HCT116 (cell line): ENCODE results near the gene HINT2. TPM values are rescaled to one million over a fixed set of nuclear protein-coding genes. Genes with fewer than 3 reads are reported as not detected.

Experiments used
- ATAC-seq: fragments of 200-7000 bp; cut with Tn5 transposase; 2 replicates; pipeline ENCODE4 v1.9.1; 2020; ENCODE audit warnings: mild to moderate bottlenecking, moderate library complexity
- BruUV-seq: library from RNA; stranded (reverse); fragments of 400-500 nt; replicated peaks from 2 replicates; lab custom pipeline; 2021; lab: Mats Ljungman, UMichigan
- CTCF ChIA-PET: fragments of 300-600 bp; sonication (Branson Sonifier 250); formaldehyde crosslinking; loops from one replicate; lab custom pipeline; 2021; ENCODE audit warnings: antibody characterized with exemption; lab: Charles Lee
- POLR2A ChIA-PET: fragments of 300-600, 350-600 bp; sonication (Branson Sonifier 250); formaldehyde crosslinking; loops from one replicate; lab custom pipeline; 2021; ENCODE audit warnings: antibody characterized with exemption; lab: Charles Lee
- RAD21 ChIA-PET, 2 experiments: fragments of 300-600 bp; sonication (Branson Sonifier 250); formaldehyde crosslinking; loops; one replicate each; lab custom pipeline; 2023; ENCODE audit warnings: low total read pairs in 2 of 2; ENCODE audit not compliant: uncharacterized antibody in 2 of 2, unreplicated experiment in 2 of 2, low non-redundant PET in 1 of 2; lab: Charles Lee
- DNase-seq: peaks from one replicate; pipeline ENCODE4 v3.0.0-alpha.2; 2010; ENCODE audit warnings: low read depth, low spot score
- H2AFZ ChIP-seq: fragments of 200-600 bp; shearing (Covaris generic), sonication (generic); 2 replicates; pipeline ENCODE4 v1.6.1; 2017; ENCODE audit warnings: low read depth, mixed run types, mixed read lengths, antibody characterized with exemption, low read length; ENCODE audit not compliant: poor library complexity, severe bottlenecking
- H3K27ac ChIP-seq: 2 replicates; pipeline ENCODE4 v1.5.1; 2012; ENCODE audit warnings: low read depth, low read length
- H3K27me3 ChIP-seq: fragments of 200-600 bp; sonication (generic); 2 replicates; pipeline ENCODE4 v1.6.1; 2016; ENCODE audit warnings: mixed run types, low read length, mixed read lengths; ENCODE audit not compliant: insufficient read depth
- H3K36me3 ChIP-seq, 2 experiments: fragments of 200-500 bp in 1 of 2; fragments of 200-600 bp in 1 of 2; sonication (Bioruptor generic) in 1 of 2; sonication (generic) in 1 of 2; 2 replicates each; pipeline versions ENCODE4 v1.5.1 to v1.6.1; 2014 to 2016; ENCODE audit warnings: low read length in 2 of 2, inconsistent platforms in 1 of 2, mixed read lengths in 1 of 2, mixed run types in 1 of 2; ENCODE audit not compliant: insufficient read depth in 2 of 2, control insufficient read depth in 1 of 2
- H3K4me1 ChIP-seq, 2 experiments: fragments of 200-600 bp in 1 of 2; sonication (generic) in 1 of 2; 2 replicates each; pipeline versions ENCODE4 v1.5.1 to v1.6.1; 2012 to 2017; ENCODE audit warnings: low read length in 2 of 2, inconsistent platforms in 1 of 2, mild to moderate bottlenecking in 1 of 2, mixed read lengths in 1 of 2, mixed run types in 1 of 2, moderate library complexity in 1 of 2; ENCODE audit not compliant: insufficient read depth in 2 of 2, control insufficient read depth in 1 of 2
- H3K4me2 ChIP-seq: fragments of 200-600 bp; sonication (generic); 2 replicates; pipeline ENCODE4 v1.6.1; 2017; ENCODE audit warnings: mixed run types, low read length, mixed read lengths
- H3K4me3 ChIP-seq, 2 experiments: fragments of 200-600 bp in 1 of 2; sonication (generic) in 1 of 2; replicated peaks in 1 of 2; 2 replicates each; pipeline ENCODE4 v1.5.1; 2011 to 2016; ENCODE audit warnings: low read length in 2 of 2, control low read depth in 1 of 2, low read depth in 1 of 2, mild to moderate bottlenecking in 1 of 2, mixed read lengths in 1 of 2, mixed run types in 1 of 2
- H3K79me2 ChIP-seq: fragments of 200-600 bp; sonication (generic); 2 replicates; pipeline ENCODE4 v1.6.1; 2017; ENCODE audit warnings: mild to moderate bottlenecking, mixed run types, low read length, moderate library complexity, mixed read lengths; ENCODE audit not compliant: insufficient read depth
- H3K9ac ChIP-seq: fragments of 200-600 bp; sonication (generic); 2 replicates; pipeline ENCODE4 v1.6.1; 2016; ENCODE audit warnings: low read length, mixed read lengths
- H3K9me2 ChIP-seq: fragments of 200-600 bp; sonication (generic), shearing (Covaris generic); 2 replicates; pipeline ENCODE4 v1.6.1; 2017; ENCODE audit warnings: mixed run types, mild to moderate bottlenecking, moderate library complexity; ENCODE audit not compliant: insufficient read depth
- H3K9me3 ChIP-seq, 2 experiments: fragments of 200-500 bp in 1 of 2; fragments of 200-600 bp in 1 of 2; sonication (Bioruptor generic) in 1 of 2; sonication (generic) in 1 of 2; 2 replicates each; pipeline ENCODE4 v1.6.1; 2014 to 2017; ENCODE audit warnings: low read length in 2 of 2, mixed read lengths in 2 of 2, inconsistent platforms in 1 of 2, low read depth in 1 of 2, mild to moderate bottlenecking in 1 of 2, mixed run types in 1 of 2, moderate library complexity in 1 of 2; ENCODE audit not compliant: control insufficient read depth in 1 of 2, insufficient read depth in 1 of 2
- H4K20me1 ChIP-seq: fragments of 200-600 bp; sonication (generic), shearing (Covaris generic); 2 replicates; pipeline ENCODE4 v1.6.1; 2017; ENCODE audit warnings: mixed run types, mild to moderate bottlenecking, moderate library complexity; ENCODE audit not compliant: insufficient read depth
- ATF3 ChIP-seq: IDR thresholded peaks from 2 replicates; pipeline ENCODE4 v1.6.1; 2012
- CBX3 ChIP-seq: IDR thresholded peaks from 2 replicates; pipeline ENCODE4 v1.6.1; 2012; ENCODE audit warnings: low read depth
- CTCF ChIP-seq, 3 experiments: fragments of 200-600 bp in 1 of 3; sonication (generic) in 1 of 3; IDR thresholded peaks in 2 of 3; conservative IDR thresholded peaks in 1 of 3; 2 replicates each; pipeline ENCODE4 v1.5.1; 2012 to 2017; ENCODE audit warnings: low read depth in 2 of 3, low read length in 2 of 3, antibody characterized with exemption in 1 of 3, borderline replicate concordance in 1 of 3, control low read depth in 1 of 3, mild to moderate bottlenecking in 1 of 3, mixed read lengths in 1 of 3, mixed run types in 1 of 3, moderate library complexity in 1 of 3; ENCODE audit not compliant: insufficient read depth in 1 of 3
- EGR1 ChIP-seq: IDR thresholded peaks from 2 replicates; pipeline ENCODE4 v1.6.1; 2012; ENCODE audit warnings: low read depth
- EZH2phosphoT487 ChIP-seq: fragments of 200-600 bp; IDR thresholded peaks from 2 replicates; pipeline ENCODE4 v1.6.1; 2018; ENCODE audit warnings: antibody characterized with exemption, borderline replicate concordance
- FOSL1 ChIP-seq: IDR thresholded peaks from 2 replicates; pipeline ENCODE4 v1.6.1; 2012; ENCODE audit warnings: low read depth
- JUND ChIP-seq: IDR thresholded peaks from 2 replicates; pipeline ENCODE4 v1.6.1; 2012
- MAX ChIP-seq: IDR thresholded peaks from 2 replicates; pipeline ENCODE4 v1.6.1; 2012
- POLR2A ChIP-seq: IDR thresholded peaks from 2 replicates; pipeline ENCODE4 v1.7.0; 2011; ENCODE audit warnings: borderline replicate concordance; ENCODE audit not compliant: insufficient read depth, insufficient read length; ENCODE audit errors: extremely low read depth
- POLR2AphosphoS5 ChIP-seq: IDR thresholded peaks from 2 replicates; pipeline ENCODE4 v1.6.1; 2011; ENCODE audit warnings: mild to moderate bottlenecking, low read depth, low read length, moderate library complexity
- REST ChIP-seq: IDR thresholded peaks from 2 replicates; pipeline ENCODE4 v1.6.1; 2012; ENCODE audit warnings: low read depth
- SIN3A ChIP-seq: IDR thresholded peaks from 2 replicates; pipeline ENCODE4 v1.6.1; 2012; ENCODE audit warnings: low read depth
- SRF ChIP-seq: IDR thresholded peaks from 2 replicates; pipeline ENCODE4 v1.6.1; 2012; ENCODE audit warnings: low read depth
- YY1 ChIP-seq: IDR thresholded peaks from 2 replicates; pipeline ENCODE4 v1.6.1; 2011; ENCODE audit warnings: low read length, low read depth, moderate library complexity, mild to moderate bottlenecking; ENCODE audit not compliant: insufficient replicate concordance; ENCODE audit errors: extremely low read depth
- ZBTB33 ChIP-seq: IDR thresholded peaks from 2 replicates; pipeline ENCODE4 v1.6.1; 2011; ENCODE audit warnings: mild to moderate bottlenecking, low read length, moderate library complexity; ENCODE audit not compliant: insufficient replicate concordance; ENCODE audit errors: extremely low read depth
- ZFX ChIP-seq: fragments of 450-650 bp; IDR thresholded peaks from 2 replicates; pipeline ENCODE4 v1.6.1; 2017
- intact Hi-C: fragments of 100-400 bp; cut with micrococcal nuclease; formaldehyde crosslinking; loops from 2 replicates; pipeline ENCODE4 v1.10.0; 2022
- total RNA-seq: library from RNA; stranded (reverse); gene quantifications from one replicate; pipeline ENCODE4 v1.2.1, GENCODE V29; 2021; ENCODE audit not compliant: unreplicated experiment

Gene HINT2
- total RNA-seq, 1 experiment from 2014 or later: 49.0 TPM

GRCh38 chr9:35863583-35863982 is 48.7 kb upstream of the HINT2 start:
- no peak overlapping the region for H2AFZ ChIP-seq
- no peaks in the 10 kb centered on the region for H3K4me1 ChIP-seq
- H3K4me3 ChIP-seq: no peak overlapping the region
- peaks cover 3% of the 10 kb centered on the region; the same call in 1 of the 2 replicates for H3K27me3 ChIP-seq
- H3K9ac ChIP-seq: no peak overlapping the region
- DNase-seq (no peak), ATAC-seq (no peak)
- no peaks in the 10 kb centered on the region for H3K79me2 ChIP-seq
- TF ChIP-seq EGR1: no peak
- TF ChIP-seq REST: no peak
- no peak for TF ChIP-seq JUND
- no peak for TF ChIP-seq ATF3
- no peak for TF ChIP-seq YY1
- TF ChIP-seq POLR2AphosphoS5: no peak
- no peak for TF ChIP-seq CTCF (IDR thresholded peaks at IDR 0.05 in 2 of 3, conservative IDR thresholded peaks at IDR 0.05 in 1 of 3; ENCODE audit: borderline replicate concordance in 1 of 3, insufficient read depth in 1 of 3, low read depth in 2 of 3, low read length in 2 of 3)
- no peak for TF ChIP-seq ZBTB33
- no peak for TF ChIP-seq SRF
- no peak for TF ChIP-seq MAX
- TF ChIP-seq EZH2phosphoT487: no peak
- no peak for TF ChIP-seq FOSL1
- no peak for TF ChIP-seq SIN3A
- no peak for TF ChIP-seq ZFX
- TF ChIP-seq POLR2A: no peak
- no peak for TF ChIP-seq CBX3
- H3K36me3 ChIP-seq: no peaks in the 10 kb centered on the region
- H3K9me3 ChIP-seq: no peaks in the 10 kb centered on the region
- ChIA-PET POLR2A (no interaction called here), CTCF (interaction anchor here (0.9 to 1.1 kb wide), 2 partner anchors 19 to 28 kb away, joined by 3 to 4 read pairs; no protein-coding TSS in a partner anchor), RAD21 (no interaction called here)
- no TSS peak for BruUV-seq
- no peak overlapping the region for H3K27ac ChIP-seq
- intact Hi-C loops: no loop called here
- no peaks in the 10 kb centered on the region for H3K9me2 ChIP-seq
- H3K4me2 ChIP-seq: no peak overlapping the region
- no peaks in the 10 kb centered on the region for H4K20me1 ChIP-seq
